Measurements from ENCODE around the gene PPP1R11.

- TF ChIP-seq, protein P1, sequence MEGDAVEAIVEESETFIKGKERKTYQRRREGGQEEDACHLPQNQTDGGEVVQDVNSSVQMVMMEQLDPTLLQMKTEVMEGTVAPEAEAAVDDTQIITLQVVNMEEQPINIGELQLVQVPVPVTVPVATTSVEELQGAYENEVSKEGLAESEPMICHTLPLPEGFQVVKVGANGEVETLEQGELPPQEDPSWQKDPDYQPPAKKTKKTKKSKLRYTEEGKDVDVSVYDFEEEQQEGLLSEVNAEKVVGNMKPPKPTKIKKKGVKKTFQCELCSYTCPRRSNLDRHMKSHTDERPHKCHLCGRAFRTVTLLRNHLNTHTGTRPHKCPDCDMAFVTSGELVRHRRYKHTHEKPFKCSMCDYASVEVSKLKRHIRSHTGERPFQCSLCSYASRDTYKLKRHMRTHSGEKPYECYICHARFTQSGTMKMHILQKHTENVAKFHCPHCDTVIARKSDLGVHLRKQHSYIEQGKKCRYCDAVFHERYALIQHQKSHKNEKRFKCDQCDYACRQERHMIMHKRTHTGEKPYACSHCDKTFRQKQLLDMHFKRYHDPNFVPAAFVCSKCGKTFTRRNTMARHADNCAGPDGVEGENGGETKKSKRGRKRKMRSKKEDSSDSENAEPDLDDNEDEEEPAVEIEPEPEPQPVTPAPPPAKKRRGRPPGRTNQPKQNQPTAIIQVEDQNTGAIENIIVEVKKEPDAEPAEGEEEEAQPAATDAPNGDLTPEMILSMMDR (conservative IDR thresholded peaks at IDR 0.05; ENCODE audit: low read length), result no peak
- TF ChIP-seq EZH2phosphoT487 (IDR thresholded peaks at IDR 0.05; ENCODE audit: borderline replicate concordance), result no peak
These were observed 8.2 kb downstream of the PPP1R11 start, which contains the start of gene RNF39 for GRCh38 chr6:30075094-30075789.
